ENCODE results near the gene PFAS.

DNA sequence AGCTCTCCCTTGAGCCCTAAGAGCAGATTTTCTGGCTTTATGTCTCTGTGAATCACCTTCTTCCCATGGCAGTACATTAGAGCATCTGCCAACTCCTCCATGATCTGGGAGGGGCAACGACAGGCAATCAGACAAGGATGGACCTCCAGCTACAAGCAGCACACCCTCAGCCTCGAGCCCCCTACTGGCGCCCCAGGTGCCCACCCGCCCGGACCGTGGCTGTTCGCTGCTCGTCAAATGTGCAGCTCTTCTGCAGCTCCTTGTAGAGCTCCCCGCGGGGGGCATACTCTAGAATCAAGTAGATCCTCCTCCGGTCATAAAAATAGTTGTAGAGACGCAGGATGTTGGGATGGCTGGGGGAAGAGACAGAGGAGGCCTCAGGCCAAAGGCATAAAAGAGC lies 42.6 kb upstream of the PFAS start:
- TF ChIP-seq, protein P1, sequence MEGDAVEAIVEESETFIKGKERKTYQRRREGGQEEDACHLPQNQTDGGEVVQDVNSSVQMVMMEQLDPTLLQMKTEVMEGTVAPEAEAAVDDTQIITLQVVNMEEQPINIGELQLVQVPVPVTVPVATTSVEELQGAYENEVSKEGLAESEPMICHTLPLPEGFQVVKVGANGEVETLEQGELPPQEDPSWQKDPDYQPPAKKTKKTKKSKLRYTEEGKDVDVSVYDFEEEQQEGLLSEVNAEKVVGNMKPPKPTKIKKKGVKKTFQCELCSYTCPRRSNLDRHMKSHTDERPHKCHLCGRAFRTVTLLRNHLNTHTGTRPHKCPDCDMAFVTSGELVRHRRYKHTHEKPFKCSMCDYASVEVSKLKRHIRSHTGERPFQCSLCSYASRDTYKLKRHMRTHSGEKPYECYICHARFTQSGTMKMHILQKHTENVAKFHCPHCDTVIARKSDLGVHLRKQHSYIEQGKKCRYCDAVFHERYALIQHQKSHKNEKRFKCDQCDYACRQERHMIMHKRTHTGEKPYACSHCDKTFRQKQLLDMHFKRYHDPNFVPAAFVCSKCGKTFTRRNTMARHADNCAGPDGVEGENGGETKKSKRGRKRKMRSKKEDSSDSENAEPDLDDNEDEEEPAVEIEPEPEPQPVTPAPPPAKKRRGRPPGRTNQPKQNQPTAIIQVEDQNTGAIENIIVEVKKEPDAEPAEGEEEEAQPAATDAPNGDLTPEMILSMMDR (IDR thresholded peaks at IDR 0.05), result no peak
- no peak for TF ChIP-seq POLR2A (IDR thresholded peaks at IDR 0.05)

Data from Peyer's patch (tissue), 4 donors.